HG02943 (cell line): ENCODE measurements around the gene PSME3.

Experiments used
- ATAC-seq: cut with Tn5 transposase; IDR thresholded peaks from one replicate; pipeline ENCODE4 v1.9.1; 2021; ENCODE audit warnings: mild to moderate bottlenecking, low read depth, moderate library complexity; ENCODE audit not compliant: unreplicated experiment

PSME3 gene

DNA sequence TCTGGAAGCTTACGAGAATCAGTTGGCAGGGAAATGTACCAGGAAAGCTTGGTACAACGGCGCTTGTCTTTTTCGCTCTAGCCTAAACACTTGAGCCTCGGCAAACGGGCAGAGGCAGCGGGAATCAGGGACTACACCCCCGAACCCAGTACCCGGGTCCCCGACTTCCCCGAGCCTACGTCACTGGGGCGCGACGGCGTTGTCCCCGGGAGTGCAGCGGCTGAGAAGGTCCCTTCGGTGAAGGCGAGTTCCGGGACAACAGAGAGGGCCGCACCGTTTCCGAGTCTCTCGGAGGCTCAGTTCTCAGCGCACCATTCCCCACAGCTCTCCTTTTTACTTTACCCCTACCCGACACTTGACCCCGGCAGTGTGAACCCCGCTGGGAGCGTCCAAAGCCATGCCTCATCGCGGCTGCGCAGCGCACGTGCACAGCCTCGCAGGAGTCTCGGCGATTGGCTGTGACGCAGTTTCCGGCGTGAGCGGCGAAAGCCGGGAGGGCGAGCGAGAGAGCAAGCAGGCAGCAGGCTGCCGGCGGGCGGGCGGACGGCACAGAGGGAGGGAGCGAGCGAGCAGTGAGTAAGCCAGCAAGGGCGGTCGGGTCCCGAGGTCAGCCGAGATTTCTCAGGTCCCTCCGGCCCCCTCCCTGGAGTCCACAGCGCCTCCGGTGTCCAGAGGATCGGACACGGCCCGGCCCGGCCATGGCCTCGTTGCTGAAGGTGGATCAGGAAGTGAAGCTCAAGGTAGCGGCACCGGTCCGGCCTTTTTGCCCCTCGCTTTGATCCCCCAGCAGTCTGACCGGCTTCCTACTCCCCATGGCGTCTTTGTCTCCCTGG is at the start of gene PSME3:
TSS of gene PSME3 (plus strand) at position 464 of the 833 bp plus-strand sequence. CDS start at position 699, 235 bp downstream.
- ATAC-seq, result peak; percentile 71

GRCh38 chr17:42783791-42784138 is 49.4 kb upstream of the PSME3 start:
- ATAC-seq, result no peak

DNA sequence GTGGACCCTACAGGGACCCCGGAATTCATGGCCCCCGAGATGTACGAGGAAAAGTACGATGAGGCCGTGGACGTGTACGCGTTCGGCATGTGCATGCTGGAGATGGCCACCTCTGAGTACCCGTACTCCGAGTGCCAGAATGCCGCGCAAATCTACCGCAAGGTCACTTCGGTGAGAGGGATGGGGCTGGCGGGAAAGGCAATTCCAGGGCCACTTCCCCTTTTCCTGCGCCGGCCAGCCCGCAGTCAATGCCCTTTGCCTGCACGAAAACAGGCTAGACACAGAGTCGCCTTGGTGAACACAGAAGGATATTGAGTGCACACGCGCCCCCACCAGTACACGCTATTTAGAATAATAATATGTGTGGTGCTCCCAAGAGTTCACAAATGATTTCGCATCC is 48.8 kb upstream of the PSME3 start:
- ATAC-seq, result no peak

GRCh38 chr17:42784811-42785592 is 48.2 kb upstream of the PSME3 start:
- ATAC-seq, result no peak

- no peak for ATAC-seq
Observed at GRCh38 chr17:42787266-42787665, 45.9 kb upstream of the PSME3 start.

DNA sequence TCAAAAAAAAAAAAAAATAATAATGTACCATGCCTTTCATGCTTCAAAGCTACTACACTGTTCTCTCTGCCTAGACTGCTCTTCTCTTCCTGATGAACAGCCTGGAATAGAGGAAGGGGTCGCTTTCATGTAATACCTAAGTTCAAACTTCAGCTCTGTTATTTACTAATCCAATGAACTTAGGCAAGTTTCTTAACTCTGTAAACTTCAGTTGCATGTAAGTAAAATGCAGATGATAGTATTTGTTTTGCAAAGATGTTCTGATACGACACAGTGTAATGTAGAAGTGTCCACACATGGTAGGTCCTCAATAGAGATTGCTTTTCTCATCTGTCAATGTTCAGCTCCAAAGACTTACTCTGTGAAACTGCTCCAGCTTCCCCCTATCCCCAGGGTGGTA is 41.2 kb upstream of the PSME3 start:
- no peak for ATAC-seq

GRCh38 chr17:42792545-42792944 is 40.7 kb upstream of the PSME3 start:
- ATAC-seq, result no peak

DNA sequence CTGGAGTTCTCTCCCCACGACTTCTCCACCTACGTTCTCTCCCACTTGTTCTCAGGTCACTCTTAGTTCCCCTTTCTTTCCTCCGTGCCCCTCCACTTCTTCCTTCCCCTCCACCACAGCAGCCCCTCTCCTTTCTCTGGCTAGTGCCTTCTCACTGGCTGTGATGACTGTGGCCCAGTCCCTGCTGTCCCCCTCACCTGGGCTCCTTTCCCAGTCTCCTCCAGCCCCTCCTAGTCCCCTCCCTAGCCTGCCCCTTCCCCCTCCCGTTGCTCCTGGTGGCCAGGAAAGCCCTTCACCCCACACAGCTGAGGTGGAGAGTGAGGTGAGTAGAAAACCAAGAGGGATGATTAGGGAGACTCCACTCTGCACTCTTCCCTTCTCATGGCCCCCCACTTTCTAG is 38.1 kb upstream of the PSME3 start:
- no peak for ATAC-seq

DNA sequence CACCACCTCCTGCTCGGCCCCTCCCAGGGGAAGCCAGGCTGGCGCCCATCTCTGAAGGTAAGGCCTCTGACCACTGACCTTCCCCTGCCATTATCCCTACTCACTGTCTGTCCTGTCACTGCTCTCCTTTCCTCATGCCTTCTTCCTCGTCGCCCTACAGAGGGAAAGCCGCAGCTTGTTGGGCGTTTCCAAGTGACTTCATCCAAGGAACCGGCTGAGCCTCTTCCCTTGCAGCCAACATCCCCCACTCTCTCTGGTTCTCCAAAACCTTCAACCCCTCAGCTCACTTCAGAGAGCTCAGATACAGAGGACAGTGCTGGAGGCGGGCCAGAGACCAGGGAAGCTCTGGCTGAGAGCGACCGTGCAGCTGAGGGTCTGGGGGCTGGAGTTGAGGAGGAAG is 37.7 kb upstream of the PSME3 start:
- no peak for ATAC-seq

DNA sequence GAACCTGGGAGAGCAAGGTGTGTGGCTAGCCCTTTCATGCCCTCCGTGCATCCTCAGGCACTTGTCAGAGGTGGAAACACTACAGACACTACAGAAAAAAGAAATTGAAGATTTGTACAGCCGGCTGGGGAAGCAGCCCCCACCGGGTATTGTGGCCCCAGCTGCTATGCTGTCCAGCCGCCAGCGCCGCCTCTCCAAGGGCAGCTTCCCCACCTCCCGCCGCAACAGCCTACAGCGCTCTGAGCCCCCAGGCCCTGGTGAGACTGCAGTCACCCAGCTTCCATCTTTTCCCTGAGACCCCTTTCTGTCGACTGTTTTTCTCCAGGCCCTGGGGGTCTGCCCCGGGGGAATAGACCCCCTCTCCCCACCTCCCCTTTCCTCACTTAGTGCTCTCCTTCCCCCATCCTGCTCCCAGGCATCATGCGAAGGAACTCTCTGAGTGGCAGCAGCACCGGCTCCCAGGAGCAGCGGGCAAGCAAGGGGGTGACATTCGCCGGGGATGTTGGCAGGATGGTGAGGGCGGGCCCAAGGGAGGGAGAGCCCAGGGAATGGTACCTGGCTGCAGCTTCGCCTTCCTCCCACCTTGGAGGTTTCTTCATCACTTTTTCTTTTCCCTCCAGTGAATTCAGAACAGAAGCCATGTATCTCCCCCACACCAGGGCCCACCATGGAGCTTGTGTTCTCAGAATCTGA is 37.0 kb upstream of the PSME3 start:
- no peak for ATAC-seq

DNA sequence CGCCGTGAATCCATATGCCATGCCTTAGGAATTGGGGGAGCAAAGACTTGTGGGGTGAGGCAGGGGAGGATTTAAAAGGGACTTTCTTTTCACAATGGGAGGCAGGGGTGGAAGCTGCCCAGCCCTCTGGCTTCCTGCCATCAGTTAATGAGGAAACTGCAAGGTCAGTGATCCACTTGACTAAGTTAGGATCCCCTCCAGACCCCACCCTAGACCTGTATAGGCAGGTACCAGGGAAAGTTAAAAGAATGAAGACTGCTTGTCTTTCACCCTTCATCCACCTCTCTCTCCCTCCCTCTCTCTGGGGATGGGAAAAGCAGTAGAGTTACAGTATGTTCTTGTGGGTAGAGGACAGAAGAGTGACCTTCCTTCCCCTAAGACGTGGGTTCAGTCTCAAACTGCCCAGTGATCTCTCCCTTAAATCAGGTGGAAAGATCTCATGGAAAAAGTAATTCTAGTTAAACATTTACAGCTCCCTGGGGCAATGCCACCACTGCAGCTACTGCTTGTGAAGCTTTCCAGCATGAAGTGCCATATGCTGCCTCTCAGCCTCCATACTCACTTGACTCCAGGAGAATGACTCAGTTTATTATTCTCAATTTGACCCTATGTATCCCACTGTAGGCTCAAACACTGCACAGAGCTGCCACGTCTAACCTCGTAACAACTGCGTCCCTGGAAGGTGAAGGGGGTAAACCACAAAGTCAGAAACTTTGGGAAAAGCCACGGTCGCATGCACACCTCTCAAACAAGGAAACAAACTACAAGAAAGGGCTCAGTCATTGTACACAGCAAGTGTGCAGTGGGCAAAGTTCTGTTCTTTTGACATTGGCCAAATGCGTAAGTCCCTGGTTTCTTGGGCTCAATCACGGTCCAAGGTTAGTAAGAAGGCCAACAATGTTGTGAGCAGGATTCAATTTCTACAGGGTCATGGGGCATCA is 35.9 kb upstream of the PSME3 start:
- ATAC-seq, result no peak

- no peak for ATAC-seq
Observed at GRCh38 chr17:42798011-42798382, 35.2 kb upstream of the PSME3 start.

DNA sequence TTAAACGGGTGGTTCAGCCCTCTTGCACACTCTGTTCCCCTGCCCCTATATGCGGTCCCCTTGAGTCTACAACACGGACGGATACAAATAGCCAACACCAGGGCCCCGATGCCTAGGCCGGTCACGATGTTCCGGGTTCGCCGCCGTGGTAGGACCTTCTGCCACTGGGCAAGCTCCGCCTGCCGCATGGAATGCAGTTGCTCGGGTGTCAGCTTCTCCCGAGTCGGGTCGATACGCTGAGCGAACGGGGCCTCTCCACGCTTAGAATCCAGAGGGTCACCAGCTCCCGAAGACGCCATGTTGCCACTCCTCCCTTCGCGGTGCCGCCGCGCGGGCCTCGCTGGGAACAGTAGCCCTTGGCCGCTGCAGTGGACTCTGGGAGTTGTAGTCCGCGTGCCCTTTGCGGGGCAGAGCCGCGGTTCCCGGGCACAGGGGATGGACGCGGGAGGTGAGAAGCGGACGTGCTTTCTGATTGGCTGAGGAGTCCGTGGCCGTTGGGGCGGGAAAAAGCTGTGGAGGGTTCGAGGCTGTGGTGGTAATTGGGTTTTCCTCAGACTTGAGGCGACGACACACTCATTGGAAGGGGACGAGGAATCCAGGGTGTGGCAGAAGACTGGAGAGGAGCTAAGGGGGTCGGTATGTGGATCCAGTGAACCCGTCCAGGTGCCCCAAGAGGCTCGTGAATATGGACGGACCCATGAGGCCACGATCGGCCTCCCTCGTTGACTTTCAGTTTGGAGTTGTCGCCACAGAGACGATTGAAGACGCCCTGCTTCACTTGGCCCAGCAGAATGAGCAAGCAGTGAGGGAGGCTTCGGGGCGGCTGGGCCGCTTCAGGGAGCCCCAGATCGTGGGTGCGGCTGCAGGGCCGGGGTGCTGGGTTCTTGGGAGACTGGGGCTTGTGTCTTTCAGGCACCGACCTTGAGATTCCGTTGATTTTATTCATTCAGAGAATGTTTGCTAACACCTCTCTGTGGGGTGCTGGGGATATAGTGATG is 34.5 kb upstream of the PSME3 start, which contains the start of the genes CNTD1 and COA3:
TSS of gene CNTD1 (plus strand) at position 479 of the 998 bp plus-strand sequence. CDS start at position 686, 207 bp downstream.
TSS of gene COA3 (minus strand) at position 322 of the 998 bp plus-strand sequence. CDS start at position 299, 23 bp downstream.
- ATAC-seq, result no peak

DNA sequence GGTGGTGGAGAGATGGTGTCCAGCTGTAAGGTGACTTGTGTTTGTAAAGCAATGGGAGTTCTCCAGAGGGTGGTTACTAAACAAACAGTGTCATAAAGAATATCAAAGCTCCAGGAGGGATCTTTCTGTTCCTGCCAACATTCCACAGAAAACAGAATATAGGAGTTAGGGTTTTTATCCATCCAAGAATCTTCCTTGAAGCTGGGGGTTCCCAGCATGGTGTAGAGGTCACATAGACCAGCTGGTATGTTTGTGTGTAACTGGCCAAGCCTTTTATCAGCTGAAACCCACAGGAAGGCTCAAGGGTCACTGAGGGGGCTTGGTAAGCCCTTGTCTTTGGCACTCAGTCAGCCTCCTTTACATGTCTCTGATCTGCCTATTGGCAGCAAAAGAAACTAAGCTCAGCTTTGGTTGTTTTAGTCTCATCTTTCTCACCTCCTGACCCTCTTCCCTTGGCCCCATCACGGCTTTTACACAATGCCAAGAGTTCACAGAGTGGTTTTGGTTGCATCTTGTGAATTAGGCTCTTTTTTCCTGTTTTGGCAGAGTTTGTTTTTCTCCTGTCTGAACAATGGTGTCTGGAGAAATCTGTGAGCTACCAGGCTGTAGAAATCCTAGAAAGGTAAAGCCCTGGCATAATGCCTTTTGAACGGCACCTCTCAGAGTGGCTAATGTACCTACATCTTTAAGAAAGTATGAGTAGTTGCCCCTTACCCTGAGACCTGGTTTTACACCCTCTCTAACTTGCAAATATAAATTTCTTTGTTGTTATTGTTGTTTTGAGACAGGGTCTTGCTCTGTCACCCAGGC is 29.9 kb upstream of the PSME3 start:
- no peak for ATAC-seq

GRCh38 chr17:42804918-42805367 is 28.3 kb upstream of the PSME3 start:
- ATAC-seq, result no peak

DNA sequence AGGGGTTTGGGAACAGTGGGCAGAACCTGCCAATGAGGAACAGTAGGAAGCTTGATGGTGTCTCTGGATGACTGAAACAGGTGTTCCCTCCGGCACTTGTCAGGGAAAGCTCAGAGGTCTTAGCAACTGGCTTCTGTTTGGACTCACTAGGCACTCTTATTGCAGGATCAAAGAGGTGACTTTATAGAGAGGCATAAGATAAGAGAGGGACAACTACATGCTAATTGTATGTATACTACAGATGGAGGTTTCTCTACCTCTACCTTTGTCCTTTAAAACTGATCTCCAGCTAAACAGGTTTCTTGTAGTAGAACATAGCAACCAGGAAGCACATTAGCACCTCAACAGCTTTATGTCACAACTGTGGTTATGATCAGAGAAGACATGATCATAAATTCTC is 26.9 kb upstream of the PSME3 start:
- no peak for ATAC-seq

DNA sequence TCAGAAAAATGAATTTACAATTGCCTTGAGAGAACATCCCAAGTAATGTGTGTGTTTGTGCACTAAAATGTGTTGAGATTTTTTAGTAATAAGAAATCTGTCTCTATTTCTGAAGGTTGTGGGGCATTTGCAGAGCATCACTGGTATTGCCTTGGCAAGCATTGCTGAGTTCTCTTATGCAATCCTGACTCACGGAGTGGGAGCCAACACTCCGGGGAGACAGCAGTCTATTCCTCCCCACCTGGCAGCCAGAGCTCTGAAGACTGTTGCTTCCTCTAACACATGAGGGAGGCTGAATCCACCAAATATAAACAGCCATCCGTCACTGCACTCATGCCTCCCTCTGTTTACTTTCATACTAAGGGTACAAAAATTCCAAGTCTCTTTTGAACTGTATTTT is 23.9 kb upstream of the PSME3 start:
- ATAC-seq, result no peak
